GM23338 (cell line): ENCODE measurements around the gene PKD2. TPM values are rescaled to one million over a fixed set of nuclear protein-coding genes. Genes with fewer than 3 reads are reported as not detected.
A peak's percentile ranks its signal among the peaks of the same experiment; 100 is the strongest.

ENCODE experiments used
- ATAC-seq: fragments of 200-7000 bp; cut with Tn5 transposase; 3 replicates; pipeline ENCODE4 v1.9.1; 2020
- DNase-seq: peaks from one replicate; pipeline ENCODE4 v3.0.0-alpha.2; 2015; ENCODE audit warnings: low spot score
- H2AFZ ChIP-seq: fragments of 200-600 bp; sonication (generic); 2 replicates; pipeline ENCODE4 v1.8.0; 2016; ENCODE audit warnings: antibody characterized with exemption, mild to moderate bottlenecking, moderate library complexity
- H3F3A ChIP-seq: fragments of 200-600 bp; sonication (generic); replicated peaks from 2 replicates; pipeline ENCODE4 v1.8.0; 2017; ENCODE audit warnings: antibody characterized with exemption, mixed run types, low read depth
- H3K27ac ChIP-seq: fragments of 200-600 bp; sonication (generic); 2 replicates; pipeline ENCODE4 v1.6.1; 2016; ENCODE audit warnings: low read depth
- H3K27me3 ChIP-seq: fragments of 200-600 bp; sonication (generic); 2 replicates; pipeline ENCODE4 v1.8.0; 2016; ENCODE audit warnings: mild to moderate bottlenecking, mixed run types, moderate library complexity; ENCODE audit not compliant: insufficient read depth
- H3K36me3 ChIP-seq: fragments of 200-600 bp; sonication (generic); 2 replicates; pipeline ENCODE4 v1.8.0; 2016; ENCODE audit warnings: mild to moderate bottlenecking; ENCODE audit not compliant: insufficient read depth
- H3K4me1 ChIP-seq: fragments of 200-600 bp; sonication (generic); 2 replicates; pipeline ENCODE4 v1.8.0; 2016; ENCODE audit warnings: mild to moderate bottlenecking, moderate library complexity; ENCODE audit not compliant: insufficient read depth
- H3K4me2 ChIP-seq: fragments of 200-600 bp; sonication (generic); 2 replicates; pipeline ENCODE4 v1.7.1; 2017; ENCODE audit warnings: mixed run types
- H3K4me3 ChIP-seq: fragments of 200-600 bp; sonication (generic); 2 replicates; pipeline ENCODE4 v1.6.1; 2016; ENCODE audit warnings: mixed run types
- H3K79me2 ChIP-seq: fragments of 200-600 bp; sonication (generic); replicated peaks from 2 replicates; pipeline ENCODE4 v1.8.0; 2017; ENCODE audit warnings: mild to moderate bottlenecking; ENCODE audit not compliant: insufficient read depth
- H3K9me2 ChIP-seq: fragments of 200-600 bp; sonication (generic); 2 replicates; pipeline ENCODE4 v1.8.0; 2017; ENCODE audit not compliant: insufficient read depth
- H4K20me1 ChIP-seq: fragments of 200-600 bp; sonication (generic); replicated peaks from 2 replicates; pipeline ENCODE4 v1.8.0; 2017; ENCODE audit warnings: mild to moderate bottlenecking; ENCODE audit not compliant: insufficient read depth
- H3K27ac Mint-ChIP-seq: 2 replicates; pipeline ENCODE4 v1.8.0; 2020; ENCODE audit warnings: inconsistent platforms, mild to moderate bottlenecking, moderate library complexity, mixed read lengths
- H3K27me3 Mint-ChIP-seq: 3 replicates; pipeline ENCODE4 v1.8.0; 2022; ENCODE audit warnings: low read depth, mild to moderate bottlenecking, moderate library complexity, mixed read lengths, inconsistent platforms; ENCODE audit not compliant: insufficient read depth, poor library complexity
- H3K36me3 Mint-ChIP-seq: 3 replicates; pipeline ENCODE4 v1.8.0; 2021; ENCODE audit warnings: low read depth, mild to moderate bottlenecking, inconsistent platforms, moderate library complexity, mixed read lengths
- H3K4me1 Mint-ChIP-seq: 3 replicates; pipeline ENCODE4 v1.8.0; 2020; ENCODE audit warnings: mild to moderate bottlenecking, inconsistent platforms, mixed read lengths
- H3K4me3 Mint-ChIP-seq: 3 replicates; pipeline ENCODE4 v1.8.0; 2021; ENCODE audit warnings: moderate library complexity, mild to moderate bottlenecking, inconsistent platforms, mixed read lengths
- H3K9me3 Mint-ChIP-seq: 3 replicates; pipeline ENCODE4 v1.8.0; 2020; ENCODE audit warnings: moderate library complexity, mild to moderate bottlenecking, inconsistent platforms, mixed read lengths
- EZH2 ChIP-seq: fragments of 200-600 bp; sonication (generic); IDR thresholded peaks from one replicate; pipeline ENCODE4 v1.8.0; 2017; ENCODE audit warnings: antibody characterized with exemption, mild to moderate bottlenecking, low read depth; ENCODE audit not compliant: unreplicated experiment
- EZH2phosphoT487 ChIP-seq: fragments of 200-600 bp; sonication (generic); IDR thresholded peaks from one replicate; pipeline ENCODE4 v1.8.1; 2018; ENCODE audit warnings: antibody characterized with exemption; ENCODE audit not compliant: unreplicated experiment
- POLR2AphosphoS5 ChIP-seq: IDR thresholded peaks from 2 replicates; pipeline ENCODE4 v1.6.1; 2016; ENCODE audit warnings: antibody characterized with exemption, low read depth
- polyA plus RNA-seq: library from polyadenylated mRNA; unstranded; fragments of >200 nt; fragmentation: Nextera tagmentation; extraction: Ambion mirVana; gene quantifications from 2 replicates; pipeline ENCODE4 v1.2.1, GENCODE V29; 2016
- total RNA-seq: library from RNA; depleted of rRNA; stranded (reverse); fragments of >200 nt; shearing (Covaris generic); gene quantifications from 2 replicates; pipeline ENCODE4 v1.2.3, GENCODE V29; 2014
- TF ChIP-seq, protein P1 (sequence below): fragments of 250-450 bp; sonication (Bioruptor Pico); IDR thresholded peaks from 2 replicates; pipeline ENCODE4 v1.5.0; 2020; ENCODE audit warnings: mild to moderate bottlenecking, moderate library complexity
- TF ChIP-seq, protein P2 (sequence below), 2 experiments: fragments of 200-600 bp in 1 of 2; sonication (generic) in 1 of 2; conservative IDR thresholded peaks; 2 replicates each; pipeline versions ENCODE4 v1.5.1 to v1.6.1; 2016 to 2017; ENCODE audit warnings: antibody characterized with exemption in 2 of 2, low read depth in 2 of 2, mild to moderate bottlenecking in 2 of 2, moderate library complexity in 1 of 2

The PKD2 gene
- total and polyA plus RNA-seq, 2 experiments from 2014 or later, result 17.9 to 45.3 TPM

DNA sequence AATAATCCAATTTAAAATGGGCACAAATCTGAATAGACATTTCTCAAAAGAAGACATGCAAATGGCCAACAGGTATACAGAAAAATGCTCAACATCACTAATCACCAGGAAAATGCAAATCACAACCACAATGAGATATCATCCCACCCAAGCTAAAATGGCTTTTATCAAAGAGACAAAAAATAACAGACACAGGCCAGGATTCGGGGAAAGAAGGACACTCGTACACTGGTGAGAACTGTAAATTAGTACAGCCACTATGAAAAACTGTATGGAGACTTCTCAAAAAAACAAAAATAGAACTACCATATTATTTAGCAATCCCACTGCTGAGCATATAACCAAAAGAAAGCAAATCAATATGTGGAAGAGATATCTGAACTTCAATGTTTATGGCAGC, 23.4 kb upstream of the PKD2 start (continued):
- TF ChIP-seq, protein P1, sequence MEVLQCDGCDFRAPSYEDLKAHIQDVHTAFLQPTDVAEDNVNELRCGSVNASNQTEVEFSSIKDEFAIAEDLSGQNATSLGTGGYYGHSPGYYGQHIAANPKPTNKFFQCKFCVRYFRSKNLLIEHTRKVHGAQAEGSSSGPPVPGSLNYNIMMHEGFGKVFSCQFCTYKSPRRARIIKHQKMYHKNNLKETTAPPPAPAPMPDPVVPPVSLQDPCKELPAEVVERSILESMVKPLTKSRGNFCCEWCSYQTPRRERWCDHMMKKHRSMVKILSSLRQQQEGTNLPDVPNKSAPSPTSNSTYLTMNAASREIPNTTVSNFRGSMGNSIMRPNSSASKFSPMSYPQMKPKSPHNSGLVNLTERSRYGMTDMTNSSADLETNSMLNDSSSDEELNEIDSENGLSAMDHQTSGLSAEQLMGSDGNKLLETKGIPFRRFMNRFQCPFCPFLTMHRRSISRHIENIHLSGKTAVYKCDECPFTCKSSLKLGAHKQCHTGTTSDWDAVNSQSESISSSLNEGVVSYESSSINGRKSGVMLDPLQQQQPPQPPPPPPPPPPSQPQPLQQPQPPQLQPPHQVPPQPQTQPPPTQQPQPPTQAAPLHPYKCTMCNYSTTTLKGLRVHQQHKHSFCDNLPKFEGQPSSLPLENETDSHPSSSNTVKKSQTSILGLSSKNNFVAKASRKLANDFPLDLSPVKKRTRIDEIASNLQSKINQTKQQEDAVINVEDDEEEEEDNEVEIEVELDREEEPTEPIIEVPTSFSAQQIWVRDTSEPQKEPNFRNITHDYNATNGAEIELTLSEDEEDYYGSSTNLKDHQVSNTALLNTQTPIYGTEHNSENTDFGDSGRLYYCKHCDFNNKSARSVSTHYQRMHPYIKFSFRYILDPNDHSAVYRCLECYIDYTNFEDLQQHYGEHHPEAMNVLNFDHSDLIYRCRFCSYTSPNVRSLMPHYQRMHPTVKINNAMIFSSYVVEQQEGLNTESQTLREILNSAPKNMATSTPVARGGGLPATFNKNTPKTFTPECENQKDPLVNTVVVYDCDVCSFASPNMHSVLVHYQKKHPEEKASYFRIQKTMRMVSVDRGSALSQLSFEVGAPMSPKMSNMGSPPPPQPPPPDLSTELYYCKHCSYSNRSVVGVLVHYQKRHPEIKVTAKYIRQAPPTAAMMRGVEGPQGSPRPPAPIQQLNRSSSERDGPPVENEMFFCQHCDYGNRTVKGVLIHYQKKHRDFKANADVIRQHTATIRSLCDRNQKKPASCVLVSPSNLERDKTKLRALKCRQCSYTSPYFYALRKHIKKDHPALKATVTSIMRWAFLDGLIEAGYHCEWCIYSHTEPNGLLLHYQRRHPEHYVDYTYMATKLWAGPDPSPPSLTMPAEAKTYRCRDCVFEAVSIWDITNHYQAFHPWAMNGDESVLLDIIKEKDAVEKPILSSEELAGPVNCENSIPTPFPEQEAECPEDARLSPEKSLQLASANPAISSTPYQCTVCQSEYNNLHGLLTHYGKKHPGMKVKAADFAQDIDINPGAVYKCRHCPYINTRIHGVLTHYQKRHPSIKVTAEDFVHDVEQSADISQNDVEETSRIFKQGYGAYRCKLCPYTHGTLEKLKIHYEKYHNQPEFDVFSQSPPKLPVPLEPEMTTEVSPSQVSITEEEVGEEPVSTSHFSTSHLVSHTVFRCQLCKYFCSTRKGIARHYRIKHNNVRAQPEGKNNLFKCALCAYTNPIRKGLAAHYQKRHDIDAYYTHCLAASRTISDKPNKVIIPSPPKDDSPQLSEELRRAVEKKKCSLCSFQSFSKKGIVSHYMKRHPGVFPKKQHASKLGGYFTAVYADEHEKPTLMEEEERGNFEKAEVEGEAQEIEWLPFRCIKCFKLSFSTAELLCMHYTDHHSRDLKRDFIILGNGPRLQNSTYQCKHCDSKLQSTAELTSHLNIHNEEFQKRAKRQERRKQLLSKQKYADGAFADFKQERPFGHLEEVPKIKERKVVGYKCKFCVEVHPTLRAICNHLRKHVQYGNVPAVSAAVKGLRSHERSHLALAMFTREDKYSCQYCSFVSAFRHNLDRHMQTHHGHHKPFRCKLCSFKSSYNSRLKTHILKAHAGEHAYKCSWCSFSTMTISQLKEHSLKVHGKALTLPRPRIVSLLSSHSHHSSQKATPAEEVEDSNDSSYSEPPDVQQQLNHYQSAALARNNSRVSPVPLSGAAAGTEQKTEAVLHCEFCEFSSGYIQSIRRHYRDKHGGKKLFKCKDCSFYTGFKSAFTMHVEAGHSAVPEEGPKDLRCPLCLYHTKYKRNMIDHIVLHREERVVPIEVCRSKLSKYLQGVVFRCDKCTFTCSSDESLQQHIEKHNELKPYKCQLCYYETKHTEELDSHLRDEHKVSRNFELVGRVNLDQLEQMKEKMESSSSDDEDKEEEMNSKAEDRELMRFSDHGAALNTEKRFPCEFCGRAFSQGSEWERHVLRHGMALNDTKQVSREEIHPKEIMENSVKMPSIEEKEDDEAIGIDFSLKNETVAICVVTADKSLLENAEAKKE (CRISPR knock-in tag), result no peak
- TF ChIP-seq EZH2phosphoT487 (no peak), POLR2AphosphoS5 (no peak)

DNA sequence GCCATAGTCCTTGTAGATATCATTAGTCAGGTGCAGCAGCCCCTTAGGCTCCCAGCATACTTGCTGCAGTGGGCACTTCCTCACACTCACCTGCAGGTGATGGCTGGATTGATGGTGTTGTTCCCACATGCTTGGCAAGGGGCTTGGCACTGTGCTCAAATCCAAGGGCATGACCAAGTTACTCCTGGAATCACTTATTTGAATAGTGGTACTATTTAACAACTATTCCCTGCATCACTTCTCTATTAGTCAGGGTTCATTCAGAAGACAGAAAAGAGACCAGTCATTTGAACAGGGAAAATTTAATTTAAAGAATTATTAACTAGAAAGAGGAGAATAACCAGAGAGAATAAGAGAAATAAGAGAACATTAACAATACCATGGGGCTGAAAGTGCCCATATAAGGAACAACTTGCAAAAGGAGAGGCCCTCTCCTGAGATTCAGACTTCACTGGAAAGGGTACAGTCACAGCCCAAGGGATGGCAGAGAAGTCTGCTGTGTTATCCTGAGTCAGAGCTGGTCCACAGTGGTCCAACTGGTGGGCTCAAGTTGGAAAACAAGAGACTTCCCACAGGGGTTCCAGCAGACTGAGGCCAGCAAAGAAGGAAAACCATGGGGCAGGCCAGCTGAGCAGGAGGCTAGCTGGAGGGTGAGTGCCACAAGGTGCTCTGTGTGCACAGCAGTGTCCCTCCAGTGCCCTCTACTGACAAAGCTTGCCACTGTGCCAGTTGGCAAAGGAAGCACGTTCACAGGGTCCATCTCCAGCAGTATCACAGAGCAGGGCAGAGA, 22.1 kb upstream of the PKD2 start:
- peak; percentile 80 for DNase-seq

More for the DNA sequence above, 22.1 kb upstream of the PKD2 start:
- H3K79me2 ChIP-seq, result no peaks in the 10 kb centered on the region
- Mint-ChIP-seq H3K27ac (no peak overlapping the region), H3K27me3 (peaks cover 3% of the 10 kb centered on the region), H3K36me3 (0 out of 3 replicates have a peak, but pooled peaks cover 4% of the 10 kb centered on the region), H3K9me3 (no peaks in the 10 kb centered on the region), H3K4me1 (peaks cover 5% of the 10 kb centered on the region; the same call in 2 of the 3 replicates), H3K4me3 (no peak overlapping the region)
- H3K4me2 ChIP-seq, result no peak overlapping the region
- no peaks in the 10 kb centered on the region for H3F3A ChIP-seq
- H3K36me3 ChIP-seq, result no peaks in the 10 kb centered on the region
- peak overlapping the region; percentile 84; the same call in 1 of the 2 replicates for H2AFZ ChIP-seq
- H4K20me1 ChIP-seq, result no peaks in the 10 kb centered on the region
- H3K27me3 ChIP-seq, result no peaks in the 10 kb centered on the region
- TF ChIP-seq, protein P2, sequence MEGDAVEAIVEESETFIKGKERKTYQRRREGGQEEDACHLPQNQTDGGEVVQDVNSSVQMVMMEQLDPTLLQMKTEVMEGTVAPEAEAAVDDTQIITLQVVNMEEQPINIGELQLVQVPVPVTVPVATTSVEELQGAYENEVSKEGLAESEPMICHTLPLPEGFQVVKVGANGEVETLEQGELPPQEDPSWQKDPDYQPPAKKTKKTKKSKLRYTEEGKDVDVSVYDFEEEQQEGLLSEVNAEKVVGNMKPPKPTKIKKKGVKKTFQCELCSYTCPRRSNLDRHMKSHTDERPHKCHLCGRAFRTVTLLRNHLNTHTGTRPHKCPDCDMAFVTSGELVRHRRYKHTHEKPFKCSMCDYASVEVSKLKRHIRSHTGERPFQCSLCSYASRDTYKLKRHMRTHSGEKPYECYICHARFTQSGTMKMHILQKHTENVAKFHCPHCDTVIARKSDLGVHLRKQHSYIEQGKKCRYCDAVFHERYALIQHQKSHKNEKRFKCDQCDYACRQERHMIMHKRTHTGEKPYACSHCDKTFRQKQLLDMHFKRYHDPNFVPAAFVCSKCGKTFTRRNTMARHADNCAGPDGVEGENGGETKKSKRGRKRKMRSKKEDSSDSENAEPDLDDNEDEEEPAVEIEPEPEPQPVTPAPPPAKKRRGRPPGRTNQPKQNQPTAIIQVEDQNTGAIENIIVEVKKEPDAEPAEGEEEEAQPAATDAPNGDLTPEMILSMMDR (conservative IDR thresholded peaks at IDR 0.05; ENCODE audit: low read depth in 2 of 2), result peak; percentile 68 to 99
- TF ChIP-seq EZH2, result no peak
- TF ChIP-seq, protein P1 (CRISPR knock-in tag), result peak; percentile 2; the same call in 1 of the 2 replicates
- peak; percentile 100 for ATAC-seq
- no peaks in the 10 kb centered on the region for H3K9me2 ChIP-seq
- H3K27ac ChIP-seq, result no peak overlapping the region
- H3K4me1 ChIP-seq, result no peaks in the 10 kb centered on the region
- H3K4me3 ChIP-seq, result no peak overlapping the region
